GM18868 (cell line): ENCODE measurements around the gene MAPKAPK2.

Experiments used
- ATAC-seq: cut with Tn5 transposase; IDR thresholded peaks from one replicate; pipeline ENCODE4 v1.9.1; 2021; ENCODE audit warnings: mild to moderate bottlenecking, moderate library complexity; ENCODE audit not compliant: unreplicated experiment

MAPKAPK2 gene

GRCh38 chr1:206658981-206659273 is 25.8 kb upstream of the MAPKAPK2 start:
- ATAC-seq, result no peak

- ATAC-seq, result no peak
Measured at GRCh38 chr1:206660136-206660535, 24.6 kb upstream of the MAPKAPK2 start.

GRCh38 chr1:206661161-206661820 is 23.4 kb upstream of the MAPKAPK2 start:
- no peak for ATAC-seq

GRCh38 chr1:206662396-206663092 is 22.2 kb upstream of the MAPKAPK2 start:
- ATAC-seq, result no peak

- no peak for ATAC-seq
Measured at GRCh38 chr1:206663362-206663761, 21.3 kb upstream of the MAPKAPK2 start.

GRCh38 chr1:206663832-206664652 is 20.7 kb upstream of the MAPKAPK2 start:
- ATAC-seq, result peak; percentile 72

GRCh38 chr1:206664740-206665139 is 20.0 kb upstream of the MAPKAPK2 start:
- no peak for ATAC-seq

GRCh38 chr1:206666031-206666561 is 18.6 kb upstream of the MAPKAPK2 start:
- no peak for ATAC-seq

GRCh38 chr1:206666954-206667665 is 17.6 kb upstream of the MAPKAPK2 start:
- no peak for ATAC-seq

- ATAC-seq, result no peak
Measured at GRCh38 chr1:206668351-206668750, 16.4 kb upstream of the MAPKAPK2 start.

GRCh38 chr1:206668874-206669410 is 15.8 kb upstream of the MAPKAPK2 start:
- no peak for ATAC-seq

- no peak for ATAC-seq
Measured at GRCh38 chr1:206672011-206672688, 12.6 kb upstream of the MAPKAPK2 start.

GRCh38 chr1:206672844-206673758 is 11.6 kb upstream of the MAPKAPK2 start:
- no peak for ATAC-seq

GRCh38 chr1:206674236-206674635 is 10.5 kb upstream of the MAPKAPK2 start:
- no peak for ATAC-seq

GRCh38 chr1:206674745-206675175 is 9.9 kb upstream of the MAPKAPK2 start:
- ATAC-seq, result no peak

GRCh38 chr1:206676499-206676898 is 8.2 kb upstream of the MAPKAPK2 start:
- no peak for ATAC-seq

- ATAC-seq, result peak; percentile 50
Measured at GRCh38 chr1:206678490-206678889, 6.2 kb upstream of the MAPKAPK2 start.

GRCh38 chr1:206679738-206680211 is 4.9 kb upstream of the MAPKAPK2 start:
- ATAC-seq, result peak; percentile 76

GRCh38 chr1:206680279-206680678 is 4.4 kb upstream of the MAPKAPK2 start:
- ATAC-seq, result no peak
